Mesodermal cell (in vitro differentiated cells): ENCODE results near the gene KRTAP29-1.

Source experiments
- H3K27ac ChIP-seq: 2 replicates; pipeline ENCODE4 v1.7.0; 2013; ENCODE audit warnings: mild to moderate bottlenecking, low read depth, low read length, moderate library complexity; ENCODE audit not compliant: severe bottlenecking
- H3K36me3 ChIP-seq: 2 replicates; pipeline ENCODE4 v1.7.1; 2013; ENCODE audit warnings: mild to moderate bottlenecking, low read length, moderate library complexity; ENCODE audit not compliant: control insufficient read depth, insufficient read depth
- H3K4me1 ChIP-seq: one replicate; pipeline ENCODE4 v1.7.1; 2013; ENCODE audit warnings: mild to moderate bottlenecking, low read length; ENCODE audit not compliant: insufficient read depth, control insufficient read depth, poor library complexity, severe bottlenecking
- H3K4me3 ChIP-seq: 2 replicates; pipeline ENCODE4 v1.7.0; 2013; ENCODE audit warnings: low read length, control low read depth, mild to moderate bottlenecking; ENCODE audit not compliant: insufficient read depth, poor library complexity, severe bottlenecking; ENCODE audit errors: extremely low read depth
- H3K9me3 ChIP-seq: 2 replicates; pipeline ENCODE4 v1.7.1; 2013; ENCODE audit warnings: mild to moderate bottlenecking, low read length, moderate library complexity; ENCODE audit not compliant: control insufficient read depth
- WGBS, 2 experiments: methylation state at CpG; one replicate each; pipeline ENCODE4 v1.1.5; 2013; ENCODE audit warnings: missing lambda C conversion rate in 2 of 2; ENCODE audit not compliant: insufficient coverage in 2 of 2; 5-methylcytosine and 5-hydroxymethylcytosine counted together

The KRTAP29-1 gene

DNA sequence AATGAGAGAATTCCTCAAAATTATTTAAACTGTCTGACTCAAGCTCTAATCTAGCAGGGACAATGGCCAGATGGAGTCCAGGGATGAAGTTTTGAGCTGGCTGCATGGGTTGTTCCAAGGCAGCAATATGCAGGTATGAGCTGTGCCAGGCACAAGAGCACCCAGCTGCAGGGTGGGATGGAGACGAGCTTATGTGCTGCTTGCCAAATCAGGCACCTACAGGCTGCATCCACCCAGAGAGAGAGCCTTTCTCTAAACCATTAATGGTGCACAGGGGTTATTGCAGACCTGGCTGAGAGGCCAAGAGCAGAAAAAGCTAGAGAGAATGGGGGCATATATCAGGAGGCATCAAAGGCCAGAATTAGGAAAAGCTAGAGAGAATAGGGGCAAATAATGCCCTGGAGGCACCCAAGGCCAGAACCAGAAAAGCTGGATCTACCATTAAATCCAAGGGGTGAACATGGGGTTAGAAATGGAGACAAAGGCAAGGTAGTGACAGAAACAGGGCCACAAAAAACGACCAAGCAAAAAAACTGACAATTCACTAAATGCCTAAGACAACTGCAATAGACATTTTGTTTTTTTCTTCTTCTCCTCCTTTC lies 37.0 kb upstream of the KRTAP29-1 start:
- no peaks in the 10 kb centered on the region for H3K36me3 ChIP-seq
- 77 to 90% methylated on average over 2 of the region's 2 CpGs for WGBS, 2 experiments

DNA sequence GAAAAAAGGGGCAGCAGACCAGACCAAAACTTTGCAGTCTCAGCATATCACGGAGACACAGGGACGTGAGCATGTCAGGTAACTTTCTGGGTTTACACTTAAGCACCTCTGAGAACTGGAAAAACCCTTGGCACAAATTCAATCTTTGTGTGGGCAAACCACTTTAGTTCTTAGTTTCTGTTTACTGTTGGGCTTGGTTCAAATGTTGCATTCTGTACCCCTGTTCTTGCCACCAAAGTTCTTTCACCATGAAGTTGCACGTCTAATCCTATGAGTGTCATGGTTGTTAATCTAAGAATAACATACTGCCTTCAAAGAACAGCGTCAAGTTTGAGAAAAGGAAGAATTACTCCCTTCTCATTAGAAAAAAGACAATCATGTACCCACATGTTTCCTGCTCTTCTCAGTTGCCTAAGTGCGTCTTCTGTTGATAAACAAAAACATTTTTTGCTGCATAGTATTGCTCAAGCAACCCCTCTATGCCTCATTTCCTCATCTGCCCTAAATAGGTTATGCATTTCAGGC lies 36.4 kb upstream of the KRTAP29-1 start:
- peaks cover 18% of the 10 kb centered on the region for H3K9me3 ChIP-seq
- 88 to 89% methylated on average over 3 to 4 of the region's 5 CpGs for WGBS, 2 experiments
- no peak overlapping the region for H3K4me3 ChIP-seq
- no peak overlapping the region for H3K27ac ChIP-seq
- H3K36me3 ChIP-seq, result no peaks in the 10 kb centered on the region
- H3K4me1 ChIP-seq, result no peaks in the 10 kb centered on the region

More for the DNA sequence above, 37.0 kb upstream of the KRTAP29-1 start:
- Histone ChIP-seq H3K4me1 (no peaks in the 10 kb centered on the region), H3K27ac (no peak overlapping the region), H3K9me3 (peaks cover 18% of the 10 kb centered on the region), H3K4me3 (no peak overlapping the region)

DNA sequence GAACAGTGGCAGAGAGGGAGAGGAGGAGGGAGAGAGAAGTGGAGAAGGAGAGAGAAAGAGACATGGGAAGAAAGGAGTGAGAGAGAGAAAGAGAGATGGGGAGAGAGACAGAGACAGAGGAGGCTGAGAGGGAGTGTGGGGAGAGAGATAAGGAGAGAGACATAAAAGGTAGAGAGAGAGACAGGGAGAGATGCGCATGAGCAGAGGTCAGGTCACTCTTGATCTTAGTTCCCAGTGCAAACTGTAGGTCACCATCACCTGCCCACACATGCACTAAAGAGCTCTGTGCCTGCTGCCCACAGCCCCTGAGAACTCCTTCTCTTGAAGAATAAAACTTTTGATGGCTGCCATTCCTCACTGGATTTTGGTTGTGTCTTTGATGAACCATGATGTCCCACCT lies 33.1 kb upstream of the KRTAP29-1 start:
- Histone ChIP-seq H3K9me3 (no peaks in the 10 kb centered on the region), H3K4me1 (no peaks in the 10 kb centered on the region)
- 83 to 100% methylated on average over 1 of the region's 1 CpG for WGBS, 2 experiments

DNA sequence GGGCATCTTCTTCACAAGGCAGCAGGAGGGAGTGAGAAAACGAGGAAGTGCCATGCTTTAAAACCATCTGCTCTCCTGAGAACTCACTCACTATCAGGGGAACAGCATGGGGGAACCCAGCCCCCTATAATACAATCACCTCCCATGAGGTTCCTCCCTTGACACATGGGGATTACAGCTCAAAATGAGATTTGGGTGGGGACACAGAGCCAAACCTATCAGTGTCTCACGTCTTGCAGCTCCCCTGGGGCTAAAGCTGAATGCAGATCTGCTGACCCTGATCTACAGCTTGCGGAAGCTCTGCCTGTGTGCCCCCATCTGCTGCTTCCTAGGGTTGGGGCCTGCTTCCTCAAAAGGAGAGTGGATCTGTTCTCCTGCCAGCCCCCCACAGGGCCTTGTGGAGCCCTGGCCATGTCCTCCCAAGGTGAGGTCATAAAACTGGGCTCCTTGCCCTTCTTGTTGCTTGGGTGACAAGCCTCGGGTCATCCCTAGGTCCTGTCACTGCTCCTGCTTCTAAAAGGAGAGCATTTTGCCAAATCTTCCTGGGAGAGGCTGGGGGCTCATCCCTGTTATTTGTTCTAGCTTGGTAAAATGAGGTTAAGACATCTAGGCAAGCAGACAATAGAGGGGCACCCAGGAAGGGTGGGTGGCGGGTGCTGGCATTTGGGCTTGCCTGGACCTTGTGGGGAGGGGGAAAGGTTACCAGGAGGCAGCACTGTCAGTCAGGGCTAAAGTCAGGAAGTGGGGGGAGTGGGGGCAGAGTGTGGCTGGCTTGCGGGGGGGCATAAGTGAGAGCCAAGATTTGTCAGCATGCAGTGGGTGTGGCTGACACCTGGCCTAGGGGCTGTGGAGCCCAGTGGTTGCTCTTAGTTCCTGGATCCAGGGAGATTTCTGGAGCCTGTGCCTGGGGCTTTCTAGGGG lies 32.0 kb upstream of the KRTAP29-1 start:
- Histone ChIP-seq H3K27ac (no peak overlapping the region), H3K4me3 (no peak overlapping the region), H3K4me1 (no peaks in the 10 kb centered on the region), H3K36me3 (no peaks in the 10 kb centered on the region), H3K9me3 (no peaks in the 10 kb centered on the region)
- 70 to 81% methylated on average over 4 to 5 of the region's 6 CpGs for WGBS, 2 experiments

More for the DNA sequence above, 33.1 kb upstream of the KRTAP29-1 start:
- Histone ChIP-seq H3K4me3 (no peak overlapping the region), H3K36me3 (no peaks in the 10 kb centered on the region), H3K27ac (no peak overlapping the region)

DNA sequence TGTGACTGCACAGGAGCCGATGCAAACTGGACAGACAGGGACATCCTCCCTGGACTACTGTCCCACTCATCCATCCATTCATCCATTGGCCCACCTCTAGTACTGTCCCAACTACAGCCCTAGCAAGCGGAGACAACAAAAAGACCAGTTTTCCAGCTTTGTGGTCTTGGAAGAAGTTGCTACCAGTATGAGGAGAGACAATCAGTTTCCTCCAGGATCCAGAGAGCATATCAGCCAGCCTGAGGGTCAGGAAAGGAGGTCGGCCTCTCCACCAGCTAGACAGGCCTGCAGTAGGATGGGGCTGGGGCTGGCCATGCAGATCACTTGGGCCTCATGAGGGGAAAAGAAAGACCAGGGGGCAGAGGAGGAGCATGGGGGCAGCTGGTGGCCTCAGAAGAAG lies 31.2 kb upstream of the KRTAP29-1 start:
- Histone ChIP-seq H3K4me1 (no peaks in the 10 kb centered on the region), H3K27ac (no peak overlapping the region), H3K36me3 (no peaks in the 10 kb centered on the region), H3K9me3 (no peaks in the 10 kb centered on the region), H3K4me3 (no peak overlapping the region)
- WGBS, 2 experiments, result 92 to 94% methylated on average over 2 of the region's 3 CpGs

DNA sequence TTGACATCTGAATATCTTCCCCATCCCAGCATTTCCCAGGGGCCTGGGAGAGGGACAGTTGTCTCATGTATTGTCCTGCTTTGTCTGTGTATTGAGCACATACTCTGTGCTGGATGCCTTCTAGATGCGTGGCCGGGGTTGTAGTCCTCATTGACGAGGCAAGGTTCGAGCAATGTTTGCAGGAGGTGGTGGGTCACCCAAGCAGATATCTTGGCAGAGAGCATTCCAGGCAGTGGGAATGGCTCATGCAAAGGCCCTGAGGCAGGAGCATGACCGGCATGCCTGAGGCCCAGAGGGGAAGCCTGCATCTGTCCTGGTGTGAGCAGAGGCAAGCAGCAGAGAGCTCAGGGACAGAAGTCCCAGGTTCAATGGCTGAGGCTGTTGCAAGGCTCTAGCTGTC lies 30.4 kb upstream of the KRTAP29-1 start:
- Histone ChIP-seq H3K27ac (no peak overlapping the region), H3K36me3 (no peaks in the 10 kb centered on the region), H3K4me3 (no peak overlapping the region), H3K9me3 (no peaks in the 10 kb centered on the region), H3K4me1 (no peaks in the 10 kb centered on the region)
- WGBS, 2 experiments, result 87 to 90% methylated on average over 5 of the region's 5 CpGs

DNA sequence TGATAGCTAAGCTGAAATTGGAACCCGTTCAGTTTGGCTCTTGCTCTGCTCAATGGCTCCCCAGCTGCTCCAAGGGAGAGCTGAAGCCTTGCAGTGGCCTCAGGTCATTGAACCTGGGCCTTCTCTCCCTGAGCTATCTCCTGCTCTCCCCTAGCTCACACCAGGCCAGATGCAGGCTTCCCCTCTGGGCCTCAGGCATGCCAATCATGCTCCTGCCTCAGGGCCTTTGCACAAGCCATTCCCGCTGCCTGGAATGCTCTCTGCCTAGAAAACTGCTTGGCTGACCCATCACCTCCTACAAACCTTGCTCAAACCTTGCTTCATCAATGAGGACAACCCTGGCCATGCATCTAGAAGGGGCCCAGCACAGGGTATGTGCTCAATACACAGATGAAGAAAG lies 29.6 kb upstream of the KRTAP29-1 start:
- no peak overlapping the region for H3K27ac ChIP-seq
- H3K9me3 ChIP-seq, result no peaks in the 10 kb centered on the region
- no peaks in the 10 kb centered on the region for H3K36me3 ChIP-seq
- no peaks in the 10 kb centered on the region for H3K4me1 ChIP-seq
- WGBS, 2 experiments, result 94 to 100% methylated on average over 1 to 2 of the region's 2 CpGs
- no peak overlapping the region for H3K4me3 ChIP-seq

DNA sequence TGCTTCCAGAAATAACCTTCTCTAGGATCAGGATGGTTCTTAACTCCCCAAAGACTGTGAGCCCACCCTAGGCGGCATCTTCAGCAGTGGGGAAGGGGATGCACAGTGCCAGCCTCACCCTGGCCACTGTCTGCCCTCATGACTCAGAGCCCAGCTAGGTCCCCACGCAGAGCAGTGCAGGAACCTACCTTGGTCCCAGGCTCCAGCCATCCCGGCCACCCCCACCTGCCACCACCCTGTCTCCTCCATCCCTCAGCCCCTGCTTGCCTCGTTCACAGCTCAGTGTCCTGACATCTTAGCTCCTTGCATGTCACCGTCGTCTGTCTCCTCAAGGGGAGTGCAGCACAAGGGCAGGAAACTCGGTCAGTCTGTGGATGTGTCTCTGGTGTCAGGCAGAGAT lies 29.0 kb upstream of the KRTAP29-1 start:
- no peaks in the 10 kb centered on the region for H3K4me1 ChIP-seq
- WGBS, 2 experiments, result 82 to 92% methylated on average over 4 to 6 of the region's 7 CpGs
- H3K36me3 ChIP-seq, result no peaks in the 10 kb centered on the region
- no peak overlapping the region for H3K27ac ChIP-seq
- H3K9me3 ChIP-seq, result no peaks in the 10 kb centered on the region
- H3K4me3 ChIP-seq, result no peak overlapping the region

DNA sequence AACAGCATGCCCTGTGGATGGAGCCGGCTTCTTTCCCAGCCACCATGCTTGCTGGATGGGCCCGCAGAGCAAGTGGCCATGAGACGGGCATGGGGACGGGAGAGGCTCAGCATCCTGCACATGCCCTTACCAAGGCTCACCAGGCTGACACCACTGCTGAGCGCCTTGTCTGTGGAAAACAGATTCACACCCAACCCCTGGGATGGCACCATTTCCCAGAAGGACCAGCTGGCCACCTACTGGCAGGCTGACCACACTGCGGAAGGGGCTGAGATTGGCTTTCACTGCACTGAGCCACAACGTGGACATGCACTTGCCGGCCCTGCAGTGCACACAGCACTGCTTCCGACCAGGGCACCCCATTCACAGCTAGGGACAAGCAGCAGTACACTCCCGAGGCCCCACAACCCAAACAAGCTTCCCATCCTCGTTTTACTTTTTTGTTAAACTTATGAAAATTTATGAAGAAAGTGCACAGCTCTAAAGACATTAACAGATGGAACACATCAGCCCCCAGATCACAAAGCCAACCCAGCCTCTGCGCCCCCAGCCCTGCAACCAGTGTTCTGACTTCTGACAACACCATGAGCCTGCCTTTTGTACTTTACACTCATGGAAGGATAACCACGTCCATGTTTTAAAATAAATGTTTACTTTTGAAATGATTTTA lies 26.8 kb upstream of the KRTAP29-1 start:
- no peaks in the 10 kb centered on the region for H3K9me3 ChIP-seq
- WGBS, 2 experiments, result 54 to 73% methylated on average over 9 of the region's 13 CpGs
- H3K27ac ChIP-seq, result no peak overlapping the region

DNA sequence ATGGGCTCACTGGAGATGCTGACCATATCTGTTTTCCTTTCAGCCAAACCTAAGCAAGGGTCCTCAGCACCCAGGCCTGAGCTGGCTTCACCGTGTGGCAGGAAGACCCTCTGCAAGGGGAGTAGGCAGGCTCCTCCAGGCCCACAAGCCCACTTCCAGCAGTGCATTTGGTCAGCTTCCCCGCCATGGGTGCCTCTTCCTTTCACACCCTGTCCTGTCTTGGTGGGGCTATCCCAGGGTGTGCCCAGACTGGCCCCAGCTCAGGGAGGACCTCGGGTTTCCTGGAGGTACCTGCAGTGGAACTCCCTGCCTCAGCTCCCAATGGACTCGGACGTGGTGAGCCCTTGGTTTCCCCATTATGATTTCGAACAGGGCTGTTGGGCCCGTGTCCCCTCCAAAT lies 25.6 kb upstream of the KRTAP29-1 start:
- Histone ChIP-seq H3K9me3 (no peaks in the 10 kb centered on the region), H3K4me1 (no peaks in the 10 kb centered on the region), H3K27ac (no peak overlapping the region), H3K36me3 (no peaks in the 10 kb centered on the region), H3K4me3 (no peak overlapping the region)
- WGBS, 2 experiments, result 91 to 94% methylated on average over 7 of the region's 7 CpGs

More for the DNA sequence above, 26.8 kb upstream of the KRTAP29-1 start:
- H3K4me1 ChIP-seq, result no peaks in the 10 kb centered on the region
- no peaks in the 10 kb centered on the region for H3K36me3 ChIP-seq
- no peak overlapping the region for H3K4me3 ChIP-seq
